IMR-90 (cell line): ENCODE results near the gene LLCFC1. TPM values are rescaled to one million over a fixed set of nuclear protein-coding genes. Genes with fewer than 3 reads are reported as not detected.

ENCODE experiments used
- ATAC-seq: fragments of 200-7000 bp; cut with Tn5 transposase; 2 replicates; pipeline ENCODE4 v1.9.1; 2020; ENCODE audit warnings: low read depth, mild to moderate bottlenecking, moderate library complexity
- BruUV-seq: library from RNA; stranded (reverse); fragments of 400-500 nt; replicated peaks from 2 replicates; lab custom pipeline; 2021; lab: Mats Ljungman, UMichigan
- CTCF ChIA-PET: fragments of 300-600 bp; formaldehyde crosslinking; extraction: SDS; loops from one replicate; lab custom pipeline; 2021; ENCODE audit warnings: antibody characterized with exemption; lab: Yijun Ruan, JAX
- POLR2A ChIA-PET: fragments of 300-600 bp; sonication (Branson Sonifier 250); formaldehyde crosslinking; loops from one replicate; lab custom pipeline; 2022; ENCODE audit warnings: antibody characterized with exemption; ENCODE audit not compliant: unreplicated experiment; lab: Charles Lee
- DNase-seq: peaks from one replicate; pipeline ENCODE4 v3.0.0; 2013
- H2AFZ ChIP-seq: replicated peaks from 2 replicates; pipeline ENCODE3; 2013; ENCODE audit warnings: low read length, mild to moderate bottlenecking; ENCODE audit not compliant: poor library complexity
- H2AK5ac ChIP-seq: 2 replicates; pipeline ENCODE4 v1.6.1; 2013; ENCODE audit warnings: low read depth, low read length, inconsistent platforms
- H2AK9ac ChIP-seq: replicated peaks from 2 replicates; pipeline ENCODE3; 2013; ENCODE audit warnings: mild to moderate bottlenecking, low read depth, low read length, moderate library complexity; ENCODE audit not compliant: poor library complexity
- H2BK120ac ChIP-seq: 2 replicates; pipeline ENCODE4 v1.6.1; 2013; ENCODE audit warnings: low read depth, low read length, inconsistent platforms
- H2BK15ac ChIP-seq: 3 replicates; pipeline ENCODE4 v1.6.1; 2013; ENCODE audit warnings: low read depth, low read length, inconsistent platforms
- H2BK20ac ChIP-seq: 2 replicates; pipeline ENCODE4 v1.6.1; 2013; ENCODE audit warnings: low read depth, mild to moderate bottlenecking, inconsistent platforms, low read length, moderate library complexity
- H2BK5ac ChIP-seq: 2 replicates; pipeline ENCODE4 v1.6.1; 2013; ENCODE audit warnings: mild to moderate bottlenecking, low read depth, low read length, inconsistent platforms; ENCODE audit not compliant: poor library complexity, severe bottlenecking
- H3K14ac ChIP-seq: replicated peaks from 2 replicates; pipeline ENCODE4 v1.6.1; 2013; ENCODE audit warnings: low read depth, low read length, inconsistent platforms
- H3K18ac ChIP-seq: 2 replicates; pipeline ENCODE4 v1.6.1; 2013; ENCODE audit warnings: low read depth, low read length, control low read depth
- H3K23ac ChIP-seq: 2 replicates; pipeline ENCODE4 v1.6.1; 2013; ENCODE audit warnings: low read depth, low read length, inconsistent platforms
- H3K27ac ChIP-seq: 2 replicates; pipeline ENCODE4 v1.5.1; 2013; ENCODE audit warnings: mild to moderate bottlenecking, control low read depth, low read length; ENCODE audit not compliant: insufficient read depth
- H3K27me3 ChIP-seq: 2 replicates; pipeline ENCODE4 v1.6.1; 2013; ENCODE audit warnings: low read length; ENCODE audit not compliant: control insufficient read depth, insufficient read depth
- H3K36me3 ChIP-seq: 2 replicates; pipeline ENCODE4 v1.6.1; 2013; ENCODE audit warnings: low read length, mixed read lengths; ENCODE audit not compliant: control insufficient read depth, insufficient read depth
- H3K4ac ChIP-seq: 2 replicates; pipeline ENCODE4 v1.6.1; 2013; ENCODE audit warnings: low read depth, low read length, inconsistent platforms
- H3K4me1 ChIP-seq: 2 replicates; pipeline ENCODE4 v1.6.1; 2013; ENCODE audit warnings: low read length, mixed read lengths; ENCODE audit not compliant: control insufficient read depth, insufficient read depth
- H3K4me2 ChIP-seq: 2 replicates; pipeline ENCODE4 v1.6.1; 2013; ENCODE audit warnings: low read depth, mild to moderate bottlenecking, control low read depth, low read length, moderate library complexity
- H3K4me3 ChIP-seq: 2 replicates; pipeline ENCODE4 v1.5.1; 2013; ENCODE audit warnings: low read depth, mild to moderate bottlenecking, control low read depth, low read length, moderate library complexity; ENCODE audit not compliant: insufficient read depth
- H3K56ac ChIP-seq: 2 replicates; pipeline ENCODE4 v1.6.1; 2013; ENCODE audit warnings: low read length, inconsistent platforms; ENCODE audit not compliant: insufficient read depth; ENCODE audit errors: extremely low read depth
- H3K79me1 ChIP-seq, 2 experiments: 2 replicates each; pipeline ENCODE4 v1.6.1; 2013; ENCODE audit warnings: low read length in 2 of 2, inconsistent platforms in 1 of 2, low read depth in 1 of 2
- H3K9ac ChIP-seq: 2 replicates; pipeline ENCODE4 v1.6.1; 2013; ENCODE audit warnings: low read depth, low read length, control low read depth
- H3K9me1 ChIP-seq: 2 replicates; pipeline ENCODE4 v1.6.1; 2013; ENCODE audit warnings: low read length, inconsistent platforms; ENCODE audit not compliant: insufficient read depth
- H3K9me3 ChIP-seq: 2 replicates; pipeline ENCODE4 v1.6.1; 2013; ENCODE audit warnings: low read length; ENCODE audit not compliant: control insufficient read depth, insufficient read depth
- H4K20me1 ChIP-seq: 2 replicates; pipeline ENCODE4 v1.6.1; 2013; ENCODE audit warnings: low read length, inconsistent platforms; ENCODE audit not compliant: insufficient read depth
- H4K5ac ChIP-seq: 2 replicates; pipeline ENCODE4 v1.6.1; 2013; ENCODE audit warnings: mild to moderate bottlenecking, low read depth, low read length, control low read depth
- H4K8ac ChIP-seq, 2 experiments: 2 replicates each; pipeline ENCODE4 v1.6.1; 2013; ENCODE audit warnings: low read depth in 2 of 2, low read length in 2 of 2, control low read depth in 1 of 2, inconsistent platforms in 1 of 2
- H4K91ac ChIP-seq: 2 replicates; pipeline ENCODE4 v1.6.1; 2013; ENCODE audit warnings: low read depth, low read length, inconsistent platforms; ENCODE audit not compliant: insufficient read depth
- BHLHE40 ChIP-seq: fragments of 150-350 bp; IDR thresholded peaks from 2 replicates; pipeline ENCODE4 v1.6.1; 2016; ENCODE audit warnings: mild to moderate bottlenecking, low read depth, low read length
- MXI1 ChIP-seq: IDR thresholded peaks from 2 replicates; pipeline ENCODE4 v1.6.1; 2012; ENCODE audit warnings: low read depth, mild to moderate bottlenecking, low read length, moderate library complexity, borderline replicate concordance
- WGBS, 2 experiments: methylation state at CpG; one replicate each; pipeline versions ENCODE4 v1.1.5 to v1.1.7; 2013; ENCODE audit warnings: missing lambda C conversion rate in 2 of 2; ENCODE audit not compliant: insufficient read length in 1 of 2; ENCODE audit errors: extremely low coverage in 2 of 2; 5-methylcytosine and 5-hydroxymethylcytosine counted together
- dilution Hi-C: fragments of 300-500 bp; cut with HindIII; formaldehyde crosslinking; loops from one replicate; pipeline ENCODE4 v1.14.3; 2018; ENCODE audit warnings: low sequenced_read_pairs; ENCODE audit not compliant: unreplicated experiment
- in situ Hi-C: fragments of 300-500 bp; cut with MboI; formaldehyde crosslinking; loops from 3 replicates; pipeline ENCODE4 v1.14.3; 2019; ENCODE audit warnings: low sequenced_read_pairs, inconsistent platforms, mixed read lengths
- intact Hi-C: fragments of 100-400 bp; cut with micrococcal nuclease; formaldehyde crosslinking; loops from 2 replicates; pipeline ENCODE4 v1.10.0; 2022
- polyA plus RNA-seq, 3 experiments: library from polyadenylated mRNA; depleted of rRNA; stranded (reverse); fragments of >200 nt; gene quantifications; 2 replicates each; pipeline ENCODE4 v1.2.3, GENCODE V29; 2012; ENCODE audit warnings: low replicate concordance in 1 of 3
- total RNA-seq: library from RNA; depleted of rRNA; stranded (reverse); fragments of >200 nt; gene quantifications from 2 replicates; pipeline ENCODE4 v1.2.3, GENCODE V29; 2012

Gene LLCFC1
- total and polyA plus RNA-seq, 2 of the 4 experiments (the other 2 are of a cell fraction) = not detected

GRCh38 chr7:142934056-142934455 is 5.2 kb upstream of the LLCFC1 start:
- dilution Hi-C loops = no loop called here
- H2BK5ac ChIP-seq = no peak overlapping the region
- no peaks in the 10 kb centered on the region for H3K27me3 ChIP-seq
- H3K4me2 ChIP-seq = no peak overlapping the region
- ChIA-PET CTCF (no interaction called here), POLR2A (no interaction called here)
- H3K9me3 ChIP-seq = peaks cover 10% of the 10 kb centered on the region; the same call in 1 of the 2 replicates
- no peak overlapping the region for H3K56ac ChIP-seq
- no peaks in the 10 kb centered on the region for H3K9me1 ChIP-seq
- H3K14ac ChIP-seq = no peak overlapping the region
- H2BK15ac ChIP-seq = no peak overlapping the region
- H2AK5ac ChIP-seq = no peak overlapping the region
- DNase-seq (no peak), ATAC-seq (no peak)
- no peak overlapping the region for H3K18ac ChIP-seq
- H2BK20ac ChIP-seq = no peak overlapping the region
- H2AK9ac ChIP-seq = no peak overlapping the region
- H4K91ac ChIP-seq = no peak overlapping the region
- H4K20me1 ChIP-seq = no peaks in the 10 kb centered on the region
- H3K4me3 ChIP-seq = no peak overlapping the region
- no peaks in the 10 kb centered on the region for H3K36me3 ChIP-seq
- H3K4ac ChIP-seq = no peak overlapping the region
- no peak overlapping the region for H3K9ac ChIP-seq
- H3K4me1 ChIP-seq = no peaks in the 10 kb centered on the region
- no peaks in the 10 kb centered on the region for H3K79me1 ChIP-seq
- in situ Hi-C loops = no loop called here
- H2BK120ac ChIP-seq = no peak overlapping the region
- TF ChIP-seq BHLHE40 (no peak), MXI1 (no peak)
- BruUV-seq = no TSS peak
- H3K23ac ChIP-seq = no peak overlapping the region
- 37% methylated on average over 3 of the region's 12 CpGs; no CpG with 5 or more reads in 1 of the 2 experiments for WGBS, 2 experiments
- H2AFZ ChIP-seq = no peak overlapping the region
- no peak overlapping the region for H4K5ac ChIP-seq
- intact Hi-C loops = no loop called here
- H3K27ac ChIP-seq = no peak overlapping the region
- H4K8ac ChIP-seq = no peak overlapping the region
